Panc1 (cell line): Measurements from ENCODE around the gene WRAP73. TPM values are rescaled to one million over a fixed set of nuclear protein-coding genes. Genes with fewer than 3 reads are reported as not detected.

Experiments
- ATAC-seq: fragments of 200-7000 bp; cut with Tn5 transposase; 2 replicates; pipeline ENCODE4 v1.9.1; 2020; ENCODE audit warnings: mild to moderate bottlenecking, moderate library complexity
- BruUV-seq: library from RNA; stranded (reverse); fragments of 400-500 nt; replicated peaks from 2 replicates; lab custom pipeline; 2021; lab: Mats Ljungman, UMichigan
- CTCF ChIA-PET: fragments of 300-600 bp; sonication (Branson Sonifier 250); formaldehyde crosslinking; loops from one replicate; lab custom pipeline; 2022; ENCODE audit warnings: antibody characterized with exemption; lab: Charles Lee
- POLR2A ChIA-PET: fragments of 300-600 bp; sonication (Branson Sonifier 250); formaldehyde crosslinking; loops from one replicate; lab custom pipeline; 2022; ENCODE audit warnings: antibody characterized with exemption; lab: Charles Lee
- DNase-seq: peaks from one replicate; pipeline ENCODE4 v3.0.0-alpha.2; 2010; ENCODE audit warnings: low read depth, low spot score
- H3K27ac ChIP-seq: 2 replicates; pipeline ENCODE4 v1.5.1; 2011; ENCODE audit warnings: mild to moderate bottlenecking, low read length, inconsistent platforms
- H3K27me3 ChIP-seq: fragments of 200-500 bp; sonication (Bioruptor generic); 2 replicates; pipeline ENCODE4 v1.6.0; 2014; ENCODE audit warnings: low read length, inconsistent platforms; ENCODE audit not compliant: control insufficient read depth, insufficient read depth
- H3K36me3 ChIP-seq: fragments of 200-500 bp; sonication (Bioruptor generic); 2 replicates; pipeline ENCODE4 v1.5.1; 2014; ENCODE audit warnings: inconsistent platforms, mild to moderate bottlenecking, low read length, moderate library complexity; ENCODE audit not compliant: control insufficient read depth, insufficient read depth
- H3K4me1 ChIP-seq: 2 replicates; pipeline ENCODE4 v1.5.1; 2011; ENCODE audit warnings: inconsistent platforms, mild to moderate bottlenecking, low read length, moderate library complexity; ENCODE audit not compliant: control insufficient read depth, insufficient read depth
- H3K4me3 ChIP-seq, 2 experiments: 2 replicates each; pipeline ENCODE4 v1.5.1; 2011 to 2012; ENCODE audit warnings: low read depth in 2 of 2, low read length in 2 of 2, mild to moderate bottlenecking in 2 of 2, inconsistent platforms in 1 of 2, moderate library complexity in 1 of 2
- H3K9me3 ChIP-seq: fragments of 200-500 bp; sonication (Bioruptor generic); 2 replicates; pipeline ENCODE4 v1.5.1; 2014; ENCODE audit warnings: low read depth, mild to moderate bottlenecking, inconsistent platforms, low read length, moderate library complexity; ENCODE audit not compliant: control insufficient read depth, insufficient read depth
- POLR2AphosphoS5 ChIP-seq: IDR thresholded peaks from 2 replicates; pipeline ENCODE4 v1.6.1; 2012; ENCODE audit warnings: mild to moderate bottlenecking, low read depth, low read length, moderate library complexity
- REST ChIP-seq, 2 experiments: IDR thresholded peaks; 2 replicates each; pipeline ENCODE4 v1.6.1; 2011 to 2012; ENCODE audit warnings: low read depth in 2 of 2, control low read depth in 1 of 2, low read length in 1 of 2, mild to moderate bottlenecking in 1 of 2, moderate library complexity in 1 of 2; ENCODE audit not compliant: insufficient read depth in 1 of 2
- SIN3A ChIP-seq: IDR thresholded peaks from 2 replicates; pipeline ENCODE4 v1.6.1; 2012; ENCODE audit warnings: low read depth, mild to moderate bottlenecking, low read length, moderate library complexity, borderline replicate concordance; ENCODE audit not compliant: insufficient read depth
- TCF7L2 ChIP-seq: IDR thresholded peaks from 2 replicates; pipeline ENCODE4 v1.6.1; 2011; ENCODE audit warnings: mild to moderate bottlenecking, low read depth, low read length, inconsistent platforms
- in situ Hi-C: cut with HindIII; loops from 2 replicates; pipeline ENCODE4 v1.10.0; 2016; ENCODE audit warnings: low sequenced_read_pairs, low pct_unique_long_range_greater_than_20kb
- intact Hi-C: fragments of 100-400 bp; cut with micrococcal nuclease; formaldehyde crosslinking; loops from one replicate; pipeline ENCODE4 v1.10.0; 2022; ENCODE audit not compliant: unreplicated experiment
- total RNA-seq: library from RNA; stranded (reverse); gene quantifications from one replicate; pipeline ENCODE4 v1.2.1, GENCODE V29; 2021; ENCODE audit not compliant: unreplicated experiment
- TF ChIP-seq, protein P1 (sequence below): fragments of 450-650 bp; IDR thresholded peaks from 2 replicates; pipeline ENCODE4 v1.5.1; 2017; ENCODE audit warnings: mild to moderate bottlenecking

WRAP73 gene
- total RNA-seq, 1 experiment from 2014 or later, result 27.1 TPM

- Histone ChIP-seq H3K9me3 (no peaks in the 10 kb centered on the region), H3K4me1 (peaks cover 7% of the 10 kb centered on the region), H3K27me3 (no peaks in the 10 kb centered on the region), H3K4me3 (no peak overlapping the region), H3K36me3 (no peaks in the 10 kb centered on the region), H3K27ac (no peak overlapping the region)
- intact Hi-C loops (no loop called here), in situ Hi-C loops (no loop called here)
- no peak for ATAC-seq
- TF ChIP-seq SIN3A (no peak), TCF7L2 (no peak), REST (IDR thresholded peaks at IDR 0.05; ENCODE audit: insufficient read depth in 1 of 2, low read depth in 2 of 2, low read length in 1 of 2) (no peak), POLR2AphosphoS5 (no peak)
- TF ChIP-seq, protein P1, sequence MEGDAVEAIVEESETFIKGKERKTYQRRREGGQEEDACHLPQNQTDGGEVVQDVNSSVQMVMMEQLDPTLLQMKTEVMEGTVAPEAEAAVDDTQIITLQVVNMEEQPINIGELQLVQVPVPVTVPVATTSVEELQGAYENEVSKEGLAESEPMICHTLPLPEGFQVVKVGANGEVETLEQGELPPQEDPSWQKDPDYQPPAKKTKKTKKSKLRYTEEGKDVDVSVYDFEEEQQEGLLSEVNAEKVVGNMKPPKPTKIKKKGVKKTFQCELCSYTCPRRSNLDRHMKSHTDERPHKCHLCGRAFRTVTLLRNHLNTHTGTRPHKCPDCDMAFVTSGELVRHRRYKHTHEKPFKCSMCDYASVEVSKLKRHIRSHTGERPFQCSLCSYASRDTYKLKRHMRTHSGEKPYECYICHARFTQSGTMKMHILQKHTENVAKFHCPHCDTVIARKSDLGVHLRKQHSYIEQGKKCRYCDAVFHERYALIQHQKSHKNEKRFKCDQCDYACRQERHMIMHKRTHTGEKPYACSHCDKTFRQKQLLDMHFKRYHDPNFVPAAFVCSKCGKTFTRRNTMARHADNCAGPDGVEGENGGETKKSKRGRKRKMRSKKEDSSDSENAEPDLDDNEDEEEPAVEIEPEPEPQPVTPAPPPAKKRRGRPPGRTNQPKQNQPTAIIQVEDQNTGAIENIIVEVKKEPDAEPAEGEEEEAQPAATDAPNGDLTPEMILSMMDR, result no peak
- no peak for DNase-seq
- ChIA-PET CTCF (no interaction called here), POLR2A (no interaction called here)
- BruUV-seq, result no TSS peak
Measured at GRCh38 chr1:3690282-3691065, 40.6 kb upstream of the WRAP73 start.

DNA sequence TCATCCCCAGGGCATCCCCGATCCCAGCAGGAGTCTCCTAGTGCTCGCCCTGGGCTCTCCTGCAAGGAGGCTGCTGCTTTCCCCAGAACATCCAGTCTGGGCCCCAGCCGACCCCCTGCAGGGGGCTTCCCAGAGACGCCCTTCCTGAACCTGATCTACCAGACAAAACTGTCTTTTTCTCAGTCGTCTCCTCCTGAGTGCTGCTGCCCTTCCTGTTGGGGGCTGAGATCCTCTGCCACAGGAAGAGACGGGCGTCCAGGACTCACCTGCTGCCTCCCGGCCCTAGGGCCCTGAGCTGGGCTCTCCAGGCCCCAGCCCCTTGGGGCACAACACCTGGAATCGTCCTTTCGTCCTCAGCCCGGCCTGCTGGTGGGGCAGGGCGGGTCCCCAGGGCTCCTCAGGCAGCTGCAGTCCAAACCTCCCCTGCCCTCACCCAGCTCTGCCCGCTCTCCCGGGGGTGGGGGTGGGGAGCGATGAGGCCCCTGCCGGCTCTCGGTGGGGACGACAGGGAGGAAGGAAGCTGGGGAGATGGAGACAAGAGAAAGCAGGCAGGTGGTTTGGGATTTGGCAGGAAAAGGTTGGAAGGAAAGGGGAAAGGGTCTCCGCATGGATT, 39.3 kb upstream of the WRAP73 start:
- ATAC-seq, result no peak
- H3K27me3 ChIP-seq, result no peaks in the 10 kb centered on the region
- in situ Hi-C loops, result no loop called here

More for the DNA sequence above, 39.3 kb upstream of the WRAP73 start:
- intact Hi-C loops, result no loop called here
- H3K4me1 ChIP-seq, result peaks cover 4% of the 10 kb centered on the region; the same call in 1 of the 2 replicates
- no peaks in the 10 kb centered on the region for H3K36me3 ChIP-seq
- TF ChIP-seq POLR2AphosphoS5 (no peak), TCF7L2 (no peak), SIN3A (no peak), REST (IDR thresholded peaks at IDR 0.05; ENCODE audit: insufficient read depth in 1 of 2, low read depth in 2 of 2, low read length in 1 of 2) (no peak)
- TF ChIP-seq, protein P1, result no peak
- no peak overlapping the region for H3K4me3 ChIP-seq
- no peak overlapping the region for H3K27ac ChIP-seq
- no peaks in the 10 kb centered on the region for H3K9me3 ChIP-seq
- POLR2A ChIA-PET, result no interaction called here
- BruUV-seq, result no TSS peak
- CTCF ChIA-PET, result no interaction called here
- no peak for DNase-seq
